ENCODE data around the gene AQP5. TPM values are rescaled to one million over a fixed set of nuclear protein-coding genes. Genes with fewer than 3 reads are reported as not detected.

AQP5 gene
- total and polyA plus RNA-seq, 2 of the 8 experiments (the other 6 are each of a cell fraction or from before 2014, with no cell fraction given), result 2.5 to 3.2 TPM

DNA sequence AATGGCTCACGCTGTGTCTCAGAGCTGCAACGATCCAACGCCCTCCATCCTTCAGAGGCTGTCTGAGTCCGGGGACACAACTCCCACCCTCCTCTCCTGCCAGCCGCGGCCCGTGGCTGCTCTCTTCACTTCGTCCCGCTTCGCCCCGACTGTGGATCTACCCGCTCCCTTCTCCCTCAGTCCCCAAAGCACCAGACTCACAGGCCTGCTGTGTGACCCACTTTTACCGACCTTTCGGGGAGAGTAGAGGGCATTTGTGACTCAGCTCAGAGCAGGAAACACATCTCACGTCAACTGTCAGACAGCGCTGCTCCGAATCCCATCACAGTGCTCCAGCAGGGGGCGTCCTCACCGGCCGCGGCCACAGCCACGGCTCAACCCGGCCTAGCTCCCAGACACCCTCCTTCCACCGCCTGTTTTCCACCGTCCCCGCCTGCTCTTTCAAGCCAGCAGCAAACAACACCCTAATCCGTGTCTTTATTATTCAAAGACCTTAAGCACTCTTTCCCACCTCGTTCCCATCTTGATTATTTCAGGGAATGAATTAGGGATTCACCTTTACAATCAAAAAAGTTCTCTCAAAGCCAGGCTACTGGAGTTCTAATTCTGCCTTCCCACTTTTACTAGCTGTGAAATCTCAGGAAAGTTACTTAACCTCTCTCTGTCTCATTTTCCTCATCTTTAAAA, 16.1 kb upstream of the AQP5 start (continued):
- TF ChIP-seq HDAC6 (IDR thresholded peaks at IDR 0.05; ENCODE audit: low read depth, low read length) (no peak), KDM5A (IDR thresholded peaks at IDR 0.05; ENCODE audit: low read length) (no peak), JUND (IDR thresholded peaks at IDR 0.05; ENCODE audit: low read length) (peak; percentile 69; the same call in 1 of the 2 replicates), SRF (IDR thresholded peaks at IDR 0.05; ENCODE audit: low read depth, low read length) (no peak), TEAD4 (IDR thresholded peaks at IDR 0.05; ENCODE audit: low read depth, low read length) (no peak), TAF1 (IDR thresholded peaks at IDR 0.05; ENCODE audit: low read depth, low read length) (no peak), RFX5 (IDR thresholded peaks at IDR 0.05; ENCODE audit: borderline replicate concordance, low read depth, low read length) (no peak), MAFK (IDR thresholded peaks at IDR 0.05; ENCODE audit: low read depth, low read length) (no peak; the same call in 1 of the 2 replicates)
- TF ChIP-seq, protein P1, sequence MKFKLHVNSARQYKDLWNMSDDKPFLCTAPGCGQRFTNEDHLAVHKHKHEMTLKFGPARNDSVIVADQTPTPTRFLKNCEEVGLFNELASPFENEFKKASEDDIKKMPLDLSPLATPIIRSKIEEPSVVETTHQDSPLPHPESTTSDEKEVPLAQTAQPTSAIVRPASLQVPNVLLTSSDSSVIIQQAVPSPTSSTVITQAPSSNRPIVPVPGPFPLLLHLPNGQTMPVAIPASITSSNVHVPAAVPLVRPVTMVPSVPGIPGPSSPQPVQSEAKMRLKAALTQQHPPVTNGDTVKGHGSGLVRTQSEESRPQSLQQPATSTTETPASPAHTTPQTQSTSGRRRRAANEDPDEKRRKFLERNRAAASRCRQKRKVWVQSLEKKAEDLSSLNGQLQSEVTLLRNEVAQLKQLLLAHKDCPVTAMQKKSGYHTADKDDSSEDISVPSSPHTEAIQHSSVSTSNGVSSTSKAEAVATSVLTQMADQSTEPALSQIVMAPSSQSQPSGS (IDR thresholded peaks at IDR 0.05; ENCODE audit: low read length), result peak; percentile 83; the same call in 1 of the 2 replicates

Measured in H1 (cell line).